Activated CD4-positive, alpha-beta T cell treated with anti-CD3 and anti-CD28 coated beads, Interleukin-2, Interleukin-6, amounts not matched to agents 100 ng/mL and 50 ng/mL, durations not matched to agents 16 hours and 8 hours (primary cell): ENCODE measurements around the gene NPHP3.
"Not testable (repeated sequence)": the region's sequence is repeated elsewhere in the genome, so short reads cannot be mapped to it uniquely, and the experiment has no call there.

ENCODE experiments used
- DNase-seq: peaks from one replicate; pipeline ENCODE4 v3.0.0-alpha.2; 2020

NPHP3 gene

DNA sequence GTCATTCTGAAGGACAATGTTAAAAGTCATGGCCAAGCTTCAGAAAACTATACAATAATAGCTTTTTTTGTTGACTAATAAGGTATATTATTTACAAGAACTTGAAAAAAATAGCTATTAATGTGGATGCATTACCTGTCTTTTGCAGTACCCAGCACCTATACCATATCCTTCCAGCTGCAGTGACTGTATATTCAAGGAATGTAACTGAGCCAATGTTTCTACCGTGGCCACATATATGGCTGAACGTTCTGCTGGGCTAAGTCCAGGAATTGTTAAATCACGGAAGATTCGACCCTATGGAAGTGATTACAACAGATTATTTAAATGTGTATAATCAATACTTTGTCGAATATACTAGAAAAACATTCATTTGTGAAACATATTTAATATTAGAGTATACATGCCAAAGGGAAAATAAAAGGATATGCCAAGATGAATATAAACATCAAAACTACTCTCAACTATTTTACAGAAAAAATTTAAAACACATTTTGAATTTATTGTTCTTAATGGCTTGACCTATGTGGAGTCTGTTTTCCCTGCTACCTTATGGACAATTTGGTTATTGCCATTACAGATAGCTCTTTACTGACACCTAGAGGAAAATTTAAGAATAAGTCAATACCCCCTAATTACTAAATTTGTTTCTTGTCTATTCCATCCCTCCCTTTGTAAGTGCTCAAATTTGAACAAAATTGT lies 80.2 kb downstream of the NPHP3 start:
- DNase-seq = peak; percentile 44

DNA sequence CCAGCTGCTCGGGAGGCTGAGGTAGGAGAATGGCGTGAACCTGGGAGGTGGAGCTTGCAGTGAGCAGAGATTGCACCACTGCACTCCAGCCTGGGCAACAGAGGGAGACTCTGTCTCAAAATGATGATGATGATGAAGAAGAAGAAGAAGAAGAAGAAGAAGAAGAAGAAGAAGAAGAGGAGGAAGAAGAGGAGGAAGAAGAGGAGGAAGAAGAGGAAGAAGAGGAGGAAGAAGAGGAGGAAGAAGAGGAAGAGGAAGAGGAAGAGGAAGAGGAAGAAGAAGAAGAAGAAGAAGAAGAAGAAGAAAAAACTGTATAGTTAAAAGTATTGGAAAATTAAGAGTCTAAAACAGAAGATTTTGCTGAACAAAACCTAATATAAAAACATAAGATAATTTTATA lies 80.8 kb downstream of the NPHP3 start:
- not testable (repeated sequence) for DNase-seq

DNA sequence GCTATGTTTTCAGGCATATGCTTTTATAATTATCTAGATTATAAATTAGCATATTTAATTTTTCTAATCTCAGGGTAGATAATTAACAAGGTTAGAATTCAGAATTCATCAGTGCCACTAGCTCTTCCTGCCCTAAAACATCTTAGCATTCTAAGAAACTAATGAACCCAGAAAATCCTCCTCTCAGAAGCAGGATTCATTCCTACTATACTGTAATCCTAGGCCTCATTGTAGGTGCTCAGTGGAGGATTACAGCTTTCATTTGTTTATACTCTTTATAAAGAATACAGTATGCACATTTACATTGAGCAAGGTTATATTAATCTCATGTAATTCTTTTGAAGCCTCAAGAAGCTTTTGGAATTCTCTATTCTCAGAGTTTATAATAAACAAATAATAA lies 83.5 kb downstream of the NPHP3 start:
- DNase-seq = no peak

DNA sequence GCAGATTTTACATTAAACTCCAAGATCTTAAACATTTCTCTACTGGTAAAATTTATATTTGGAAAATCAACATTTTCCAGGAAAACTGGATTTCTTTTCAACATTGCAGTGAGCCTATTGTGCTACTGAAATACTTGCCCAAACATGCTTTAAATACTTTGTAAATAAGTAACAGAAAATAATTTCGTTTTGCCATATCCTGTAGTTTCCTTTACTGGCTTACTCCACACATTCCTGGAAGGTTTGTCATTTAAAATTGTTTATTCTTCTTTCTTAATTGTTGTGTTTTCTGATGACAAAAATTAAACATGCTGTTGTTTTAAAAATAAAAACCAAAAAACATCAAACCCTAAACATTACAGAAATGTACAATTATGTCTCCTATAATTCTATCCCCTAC lies 84.6 kb downstream of the NPHP3 start:
- no peak for DNase-seq

DNA sequence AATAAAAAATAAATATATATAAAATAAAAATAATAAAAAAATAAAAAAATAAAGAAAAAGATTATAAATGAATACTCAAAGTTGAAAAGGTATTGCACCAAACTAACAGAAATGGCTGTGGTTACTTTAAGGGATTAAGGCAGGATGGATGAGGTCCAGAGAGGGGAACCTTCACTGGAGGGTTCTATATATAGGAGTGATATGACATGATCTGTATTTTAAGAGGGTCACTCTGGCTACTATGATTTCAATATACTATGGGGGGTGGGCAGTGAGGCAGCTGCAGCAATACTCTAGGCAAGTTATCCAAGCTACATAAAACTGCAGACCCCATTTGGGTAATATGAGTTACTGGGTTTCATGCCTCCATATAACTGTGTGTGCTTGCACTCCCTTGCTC lies 87.2 kb downstream of the NPHP3 start:
- DNase-seq = no peak
